ENCODE data around the gene ABHD2.

The ABHD2 gene

DNA sequence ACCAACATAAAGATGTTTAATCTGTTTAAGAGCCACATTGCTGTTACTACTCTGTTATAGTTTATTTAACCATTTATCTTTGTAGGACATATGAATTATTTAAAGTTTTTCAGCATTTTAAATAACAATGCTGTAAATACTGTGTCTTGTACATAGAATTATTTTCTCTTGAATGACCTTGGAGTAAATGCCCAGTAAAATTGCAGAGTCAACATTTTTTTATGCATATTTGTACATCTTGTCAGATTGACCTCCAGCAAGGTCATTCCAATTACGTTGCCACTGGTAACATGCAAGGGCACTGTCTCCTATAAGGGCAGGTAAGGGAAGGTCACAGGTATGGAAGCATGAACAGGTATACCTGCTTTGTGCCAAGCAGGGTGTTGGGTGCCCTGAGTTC, 68.8 kb downstream of the ABHD2 start:
- in situ Hi-C loops (cut with MboI; ENCODE audit: low sequenced_read_pairs, unreplicated experiment), result no loop called here
- DNase-seq (ENCODE audit: low spot score), result no peak
- no peak for TF ChIP-seq CTCF (IDR thresholded peaks at IDR 0.05; ENCODE audit: borderline replicate concordance, control extremely low read depth, extremely low read depth, insufficient read depth, missing control alignments)

- DNase-seq (ENCODE audit: low spot score), result no peak
- in situ Hi-C loops (cut with MboI; ENCODE audit: low sequenced_read_pairs, unreplicated experiment), result no loop called here
- no peak for TF ChIP-seq CTCF (IDR thresholded peaks at IDR 0.05; ENCODE audit: borderline replicate concordance, control extremely low read depth, extremely low read depth, insufficient read depth, missing control alignments)
Observed at GRCh38 chr15:89157918-89158564, 69.8 kb downstream of the ABHD2 start.

- no peak for TF ChIP-seq CTCF (IDR thresholded peaks at IDR 0.05; ENCODE audit: borderline replicate concordance, control extremely low read depth, extremely low read depth, insufficient read depth, missing control alignments)
- in situ Hi-C loops (cut with MboI; ENCODE audit: low sequenced_read_pairs, unreplicated experiment), result no loop called here
- no peak for DNase-seq (ENCODE audit: low spot score)
Observed at GRCh38 chr15:89161666-89162065, 73.4 kb downstream of the ABHD2 start.

- no peak for DNase-seq (ENCODE audit: low spot score)
- in situ Hi-C loops (cut with MboI; ENCODE audit: low sequenced_read_pairs, unreplicated experiment), result no loop called here
- TF ChIP-seq CTCF (IDR thresholded peaks at IDR 0.05; ENCODE audit: borderline replicate concordance, control extremely low read depth, extremely low read depth, insufficient read depth, missing control alignments), result no peak
Observed at GRCh38 chr15:89163271-89164055, 75.2 kb downstream of the ABHD2 start.

- TF ChIP-seq CTCF (IDR thresholded peaks at IDR 0.05; ENCODE audit: borderline replicate concordance, control extremely low read depth, extremely low read depth, insufficient read depth, missing control alignments), result no peak
- in situ Hi-C loops (cut with MboI; ENCODE audit: low sequenced_read_pairs, unreplicated experiment), result no loop called here
Observed at GRCh38 chr15:89164712-89165211, 76.5 kb downstream of the ABHD2 start.

GRCh38 chr15:89165677-89166076, 77.4 kb downstream of the ABHD2 start:
- no peak for TF ChIP-seq CTCF (IDR thresholded peaks at IDR 0.05; ENCODE audit: borderline replicate concordance, control extremely low read depth, extremely low read depth, insufficient read depth, missing control alignments)
- in situ Hi-C loops (cut with MboI; ENCODE audit: low sequenced_read_pairs, unreplicated experiment), result no loop called here
- DNase-seq (ENCODE audit: low spot score), result no peak

More at GRCh38 chr15:89164712-89165211, 76.5 kb downstream of the ABHD2 start:
- DNase-seq (ENCODE audit: low spot score), result no peak

Data from GM13976 (cell line).